Vagina (tissue), 2 donors: ENCODE data around the gene AP3D1.
A peak's percentile ranks its signal among the peaks of the same experiment; 100 is the strongest.

ENCODE experiments used
- CTCF ChIP-seq, 3 experiments: fragments of 450-650 bp in 2 of 3; fragments of 200-600 bp in 1 of 3; sonication (generic) in 1 of 3; IDR thresholded peaks; one replicate each; pipeline ENCODE4 v1.5.1; 2017 to 2019; ENCODE audit warnings: antibody characterized with exemption in 3 of 3, mild to moderate bottlenecking in 2 of 3, moderate library complexity in 2 of 3
- POLR2A ChIP-seq, 2 donors: fragments of 450-650 bp; IDR thresholded peaks; one replicate each; pipeline ENCODE4 v1.6.1; 2017; ENCODE audit warnings: antibody characterized with exemption in 2 of 2, mild to moderate bottlenecking in 2 of 2, moderate library complexity in 2 of 2
- POLR2AphosphoS5 ChIP-seq, 2 donors: sonication (generic); formaldehyde crosslinking; IDR thresholded peaks; one replicate each; pipeline ENCODE4 v1.9.0; 2017; ENCODE audit warnings: antibody characterized with exemption in 2 of 2, mild to moderate bottlenecking in 2 of 2, low read depth in 1 of 2; ENCODE audit not compliant: insufficient read depth in 1 of 2

DNA sequence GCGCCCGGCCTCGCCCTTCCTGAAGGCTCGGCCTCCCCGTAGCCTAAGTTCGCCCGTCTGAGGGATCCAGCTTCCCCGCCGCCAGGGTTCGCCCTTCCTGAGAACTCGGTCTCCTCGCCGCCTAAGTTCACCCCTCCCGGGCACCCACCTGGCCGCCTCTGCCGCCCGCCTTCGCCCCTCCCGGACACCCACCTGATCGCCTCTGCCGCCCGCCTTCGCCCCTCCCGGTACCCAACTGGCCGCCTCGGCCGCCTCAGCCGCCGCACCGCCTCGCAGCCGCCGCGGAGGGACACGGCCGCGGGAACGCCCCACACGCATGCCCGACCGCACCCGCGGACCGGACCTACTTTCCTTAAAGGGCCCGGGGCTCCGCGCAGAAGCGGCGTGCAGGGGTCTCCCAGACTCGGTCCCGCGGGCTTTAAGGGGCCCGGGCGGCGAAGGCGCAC is 55.3 kb downstream of the AP3D1 start, which contains the start of gene MOB3A:
- TF ChIP-seq CTCF (IDR thresholded peaks at IDR 0.05), result peak in 2 of 3 experiments; percentile 12 to 53
- TF ChIP-seq POLR2A (IDR thresholded peaks at IDR 0.05), result peak in 1 of 2 donors; percentile 82
- TF ChIP-seq POLR2AphosphoS5 (IDR thresholded peaks at IDR 0.05; ENCODE audit: insufficient read depth in 1 of 2, low read depth in 1 of 2), result peak in 1 of 2 donors; percentile 78
